OCI-LY7 (cell line): ENCODE data around the gene MPEG1.

Source experiments
- CTCF ChIP-seq: fragments of 200-600 bp; sonication (generic); conservative IDR thresholded peaks from 2 replicates; pipeline ENCODE4 v1.5.1; 2014; ENCODE audit warnings: mild to moderate bottlenecking, antibody characterized with exemption, low read length, moderate library complexity, mixed read lengths
- EZH2phosphoT487 ChIP-seq: fragments of 200-600 bp; sonication (generic); IDR thresholded peaks from 2 replicates; pipeline ENCODE4 v1.6.1; 2018; ENCODE audit warnings: low read depth, borderline replicate concordance, mild to moderate bottlenecking, mixed run types, antibody characterized with exemption, low read length, moderate library complexity, mixed read lengths

GRCh38 chr11:59197991-59198390, 14.7 kb downstream of the MPEG1 start:
- TF ChIP-seq CTCF (no peak), EZH2phosphoT487 (no peak)
